ENCODE measurements around the gene E4F1.

DNA sequence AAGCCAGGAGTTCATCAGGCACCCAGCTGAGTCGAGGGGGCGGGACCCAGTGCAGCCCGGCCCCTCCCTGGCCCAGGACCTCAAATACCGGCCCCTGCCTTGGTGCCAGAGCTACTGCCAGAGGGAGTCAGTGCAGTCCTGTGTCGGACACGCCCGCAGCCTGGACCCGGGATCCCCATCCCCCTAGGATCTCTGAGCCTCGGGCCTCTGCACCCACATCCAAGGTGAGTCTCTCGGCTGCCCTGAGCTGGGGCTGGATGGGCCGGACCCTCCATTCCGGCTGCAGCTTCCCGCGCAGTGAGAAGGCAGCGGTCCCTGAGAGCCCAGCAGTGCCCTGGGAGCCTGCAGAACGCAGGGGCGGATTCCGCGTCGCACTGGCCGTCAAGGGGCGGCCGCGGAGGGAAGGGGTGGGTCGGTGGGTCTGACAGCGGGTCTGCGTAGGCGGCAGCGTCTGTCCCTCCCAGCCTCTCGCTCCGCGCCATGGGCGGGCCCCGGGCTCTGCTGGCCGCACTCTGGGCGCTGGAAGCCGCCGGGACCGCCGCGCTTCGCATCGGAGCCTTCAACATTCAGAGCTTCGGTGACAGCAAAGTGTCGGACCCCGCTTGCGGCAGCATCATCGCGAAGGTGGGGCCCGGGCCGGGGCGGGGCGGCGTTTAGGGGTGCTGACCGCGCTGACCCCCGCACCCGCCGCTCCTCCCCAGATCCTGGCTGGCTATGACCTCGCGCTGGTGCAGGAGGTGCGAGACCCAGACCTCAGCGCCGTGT lies 13.1 kb downstream of the E4F1 start, which contains the start of gene DNASE1L2:
- TF ChIP-seq, protein P1, sequence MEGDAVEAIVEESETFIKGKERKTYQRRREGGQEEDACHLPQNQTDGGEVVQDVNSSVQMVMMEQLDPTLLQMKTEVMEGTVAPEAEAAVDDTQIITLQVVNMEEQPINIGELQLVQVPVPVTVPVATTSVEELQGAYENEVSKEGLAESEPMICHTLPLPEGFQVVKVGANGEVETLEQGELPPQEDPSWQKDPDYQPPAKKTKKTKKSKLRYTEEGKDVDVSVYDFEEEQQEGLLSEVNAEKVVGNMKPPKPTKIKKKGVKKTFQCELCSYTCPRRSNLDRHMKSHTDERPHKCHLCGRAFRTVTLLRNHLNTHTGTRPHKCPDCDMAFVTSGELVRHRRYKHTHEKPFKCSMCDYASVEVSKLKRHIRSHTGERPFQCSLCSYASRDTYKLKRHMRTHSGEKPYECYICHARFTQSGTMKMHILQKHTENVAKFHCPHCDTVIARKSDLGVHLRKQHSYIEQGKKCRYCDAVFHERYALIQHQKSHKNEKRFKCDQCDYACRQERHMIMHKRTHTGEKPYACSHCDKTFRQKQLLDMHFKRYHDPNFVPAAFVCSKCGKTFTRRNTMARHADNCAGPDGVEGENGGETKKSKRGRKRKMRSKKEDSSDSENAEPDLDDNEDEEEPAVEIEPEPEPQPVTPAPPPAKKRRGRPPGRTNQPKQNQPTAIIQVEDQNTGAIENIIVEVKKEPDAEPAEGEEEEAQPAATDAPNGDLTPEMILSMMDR (IDR thresholded peaks at IDR 0.05; ENCODE audit: low read depth, low read length, poor library complexity, severe bottlenecking) = no peak
- no peak for TF ChIP-seq EZH2phosphoT487 (IDR thresholded peaks at IDR 0.05; ENCODE audit: borderline replicate concordance, low read length)
